ENCODE data around the gene KLHDC9.
A peak's percentile ranks its signal among the peaks of the same experiment; 100 is the strongest.

Gene KLHDC9

GRCh38 chr1:161131523-161132409, 33.6 kb downstream of the KLHDC9 start:
- Histone ChIP-seq H3K79me2 (ENCODE audit: control insufficient read depth, insufficient read depth, low read length) (peaks cover 44% of the 10 kb centered on the region), H3K56ac (ENCODE audit: low read length) (peak overlapping the region; percentile 84), H4K8ac (ENCODE audit: low read depth, low read length) (no peak overlapping the region), H3K4me3 (ENCODE audit: low read length) (peak overlapping the region; percentile 81), H3K27me3 (ENCODE audit: insufficient read depth, low read length, poor library complexity) (no peaks in the 10 kb centered on the region), H2BK120ac (ENCODE audit: low read depth, low read length) (no peak overlapping the region), H3K9ac (ENCODE audit: low read length) (peak overlapping the region; percentile 80), H3K18ac (ENCODE audit: low read length) (peak overlapping the region; percentile 94), H3K4ac (ENCODE audit: low read depth, low read length) (peak overlapping the region; percentile 49), H2AK5ac (ENCODE audit: low read length) (peak overlapping the region; percentile 11), H4K5ac (ENCODE audit: low read length) (no peak overlapping the region), H3K4me2 (ENCODE audit: low read length) (peak overlapping the region; percentile 56), H3K36me3 (ENCODE audit: control insufficient read depth, insufficient read depth, low read length) (peaks cover 4% of the 10 kb centered on the region), H3K79me1 (ENCODE audit: low read length) (peaks cover 19% of the 10 kb centered on the region), H3K27ac (ENCODE audit: low read depth, low read length) (peak overlapping the region; percentile 98), H2BK15ac (replicated peaks; ENCODE audit: low read depth) (no peak overlapping the region), H3K23ac (ENCODE audit: low read length) (no peak overlapping the region), H3K4me1 (ENCODE audit: control insufficient read depth, low read depth, low read length) (peaks cover 11% of the 10 kb centered on the region), H2BK5ac (ENCODE audit: low read length) (peak overlapping the region; percentile 85)
- no CpG with 5 or more reads among the region's 22 CpGs for WGBS (ENCODE audit: extremely low coverage, insufficient coverage, low lambda C conversion rate)
- DNase-seq, result no peak

- no peaks in the 10 kb centered on the region for H3K27me3 ChIP-seq (ENCODE audit: insufficient read depth, low read length, poor library complexity)
- peak within 1 kb of the TSS; percentile 98 for H3K27ac ChIP-seq (ENCODE audit: low read depth, low read length)
- H3K4me1 ChIP-seq (ENCODE audit: control insufficient read depth, low read depth, low read length), result peaks cover 11% of the 10 kb centered on the region
- H3K4ac ChIP-seq (ENCODE audit: low read depth, low read length), result peak within 1 kb of the TSS; percentile 76
- H2AK5ac ChIP-seq (ENCODE audit: low read length), result peak within 1 kb of the TSS; percentile 11
- peak within 1 kb of the TSS; percentile 84 for H3K56ac ChIP-seq (ENCODE audit: low read length)
- peak within 1 kb of the TSS; percentile 88 for H3K4me2 ChIP-seq (ENCODE audit: low read length)
- H3K23ac ChIP-seq (ENCODE audit: low read length), result peak within 1 kb of the TSS; percentile 4
- peak within 1 kb of the TSS; percentile 81 for H3K4me3 ChIP-seq (ENCODE audit: low read length)
- H4K8ac ChIP-seq (ENCODE audit: low read depth, low read length), result peak within 1 kb of the TSS; percentile 14
- peak within 1 kb of the TSS; percentile 91 for H2BK120ac ChIP-seq (ENCODE audit: low read depth, low read length)
- no peak within 1 kb of the TSS for H4K5ac ChIP-seq (ENCODE audit: low read length)
- peaks cover 2% of the 10 kb centered on the region for H3K36me3 ChIP-seq (ENCODE audit: control insufficient read depth, insufficient read depth, low read length)
- H3K9ac ChIP-seq (ENCODE audit: low read length), result peak within 1 kb of the TSS; percentile 80
- H3K18ac ChIP-seq (ENCODE audit: low read length), result peak within 1 kb of the TSS; percentile 94
- peak; percentile 100 for DNase-seq
- peaks cover 42% of the 10 kb centered on the region for H3K79me2 ChIP-seq (ENCODE audit: control insufficient read depth, insufficient read depth, low read length)
- peaks cover 16% of the 10 kb centered on the region for H3K79me1 ChIP-seq (ENCODE audit: low read length)
- H2BK15ac ChIP-seq (replicated peaks; ENCODE audit: low read depth), result no peak within 1 kb of the TSS
- no CpG with 5 or more reads among the region's 68 CpGs for WGBS (ENCODE audit: extremely low coverage, insufficient coverage, low lambda C conversion rate)
- peak within 1 kb of the TSS; percentile 85 for H2BK5ac ChIP-seq (ENCODE audit: low read length)
Measured at GRCh38 chr1:161132410-161133219, 34.5 kb downstream of the KLHDC9 start, which contains the start of gene DEDD. Gene DEDD (minus strand): TSS chr1:161132667. CDS start chr1:161124462, 8,205 bp downstream.

GRCh38 chr1:161133220-161133740, 35.1 kb downstream of the KLHDC9 start:
- Histone ChIP-seq H3K27me3 (ENCODE audit: insufficient read depth, low read length, poor library complexity) (no peaks in the 10 kb centered on the region), H3K9ac (ENCODE audit: low read length) (peak overlapping the region; percentile 80), H3K79me2 (ENCODE audit: control insufficient read depth, insufficient read depth, low read length) (peaks cover 36% of the 10 kb centered on the region), H3K4me3 (ENCODE audit: low read length) (peak overlapping the region; percentile 75), H4K5ac (ENCODE audit: low read length) (no peak overlapping the region), H3K27ac (ENCODE audit: low read depth, low read length) (peak overlapping the region; percentile 98), H3K4me2 (ENCODE audit: low read length) (peak overlapping the region; percentile 88), H3K18ac (ENCODE audit: low read length) (peak overlapping the region; percentile 82), H4K8ac (ENCODE audit: low read depth, low read length) (peak overlapping the region; percentile 14), H2AK5ac (ENCODE audit: low read length) (peak overlapping the region; percentile 16), H2BK120ac (ENCODE audit: low read depth, low read length) (no peak overlapping the region), H3K4ac (ENCODE audit: low read depth, low read length) (peak overlapping the region; percentile 76), H3K4me1 (ENCODE audit: control insufficient read depth, low read depth, low read length) (peaks cover 11% of the 10 kb centered on the region), H3K56ac (ENCODE audit: low read length) (peak overlapping the region; percentile 84), H2BK5ac (ENCODE audit: low read length) (peak overlapping the region; percentile 66), H3K79me1 (ENCODE audit: low read length) (peaks cover 12% of the 10 kb centered on the region), H3K23ac (ENCODE audit: low read length) (peak overlapping the region; percentile 4), H3K36me3 (ENCODE audit: control insufficient read depth, insufficient read depth, low read length) (peaks cover 1% of the 10 kb centered on the region), H2BK15ac (replicated peaks; ENCODE audit: low read depth) (no peak overlapping the region)
- no peak for DNase-seq
- WGBS (ENCODE audit: extremely low coverage, insufficient coverage, low lambda C conversion rate), result no CpG with 5 or more reads among the region's 11 CpGs

- WGBS (ENCODE audit: extremely low coverage, insufficient coverage, low lambda C conversion rate), result no CpG with 5 or more reads among the region's 3 CpGs
Measured at GRCh38 chr1:161137881-161138280, 39.7 kb downstream of the KLHDC9 start.

GRCh38 chr1:161138431-161138830, 40.3 kb downstream of the KLHDC9 start:
- no peak overlapping the region for H2BK120ac ChIP-seq (ENCODE audit: low read depth, low read length)
- H3K4me1 ChIP-seq (ENCODE audit: control insufficient read depth, low read depth, low read length), result no peaks in the 10 kb centered on the region
- H3K27ac ChIP-seq (ENCODE audit: low read depth, low read length), result no peak overlapping the region
- no peak overlapping the region for H3K4me3 ChIP-seq (ENCODE audit: low read length)
- no peak overlapping the region for H2BK15ac ChIP-seq (replicated peaks; ENCODE audit: low read depth)
- no peak overlapping the region for H3K18ac ChIP-seq (ENCODE audit: low read length)
- H3K79me2 ChIP-seq (ENCODE audit: control insufficient read depth, insufficient read depth, low read length), result peaks cover 6% of the 10 kb centered on the region
- no peak overlapping the region for H4K8ac ChIP-seq (ENCODE audit: low read depth, low read length)
- H2BK5ac ChIP-seq (ENCODE audit: low read length), result no peak overlapping the region
- H3K56ac ChIP-seq (ENCODE audit: low read length), result no peak overlapping the region
- WGBS (ENCODE audit: extremely low coverage, insufficient coverage, low lambda C conversion rate), result no CpG with 5 or more reads among the region's 1 CpG
- no peak overlapping the region for H4K5ac ChIP-seq (ENCODE audit: low read length)
- no peak for DNase-seq
- H3K27me3 ChIP-seq (ENCODE audit: insufficient read depth, low read length, poor library complexity), result no peaks in the 10 kb centered on the region
- H3K9ac ChIP-seq (ENCODE audit: low read length), result no peak overlapping the region
- no peak overlapping the region for H3K23ac ChIP-seq (ENCODE audit: low read length)
- no peak overlapping the region for H3K4me2 ChIP-seq (ENCODE audit: low read length)
- H3K79me1 ChIP-seq (ENCODE audit: low read length), result peaks cover 2% of the 10 kb centered on the region
- no peak overlapping the region for H2AK5ac ChIP-seq (ENCODE audit: low read length)
- H3K36me3 ChIP-seq (ENCODE audit: control insufficient read depth, insufficient read depth, low read length), result no peaks in the 10 kb centered on the region
- no peak overlapping the region for H3K4ac ChIP-seq (ENCODE audit: low read depth, low read length)

More at GRCh38 chr1:161137881-161138280, 39.7 kb downstream of the KLHDC9 start:
- no peaks in the 10 kb centered on the region for H3K27me3 ChIP-seq (ENCODE audit: insufficient read depth, low read length, poor library complexity)
- H3K56ac ChIP-seq (ENCODE audit: low read length), result no peak overlapping the region
- H3K23ac ChIP-seq (ENCODE audit: low read length), result no peak overlapping the region
- no peak overlapping the region for H3K27ac ChIP-seq (ENCODE audit: low read depth, low read length)
- H3K9ac ChIP-seq (ENCODE audit: low read length), result no peak overlapping the region
- no peak overlapping the region for H2BK15ac ChIP-seq (replicated peaks; ENCODE audit: low read depth)
- peaks cover 2% of the 10 kb centered on the region for H3K79me1 ChIP-seq (ENCODE audit: low read length)
- H2BK5ac ChIP-seq (ENCODE audit: low read length), result no peak overlapping the region
- no peak overlapping the region for H3K4me2 ChIP-seq (ENCODE audit: low read length)
- no peak overlapping the region for H4K8ac ChIP-seq (ENCODE audit: low read depth, low read length)
- no peak overlapping the region for H3K18ac ChIP-seq (ENCODE audit: low read length)
- DNase-seq, result peak; percentile 30
- no peaks in the 10 kb centered on the region for H3K4me1 ChIP-seq (ENCODE audit: control insufficient read depth, low read depth, low read length)
- no peaks in the 10 kb centered on the region for H3K36me3 ChIP-seq (ENCODE audit: control insufficient read depth, insufficient read depth, low read length)
- no peak overlapping the region for H2BK120ac ChIP-seq (ENCODE audit: low read depth, low read length)
- no peak overlapping the region for H3K4me3 ChIP-seq (ENCODE audit: low read length)
- no peak overlapping the region for H3K4ac ChIP-seq (ENCODE audit: low read depth, low read length)
- peaks cover 6% of the 10 kb centered on the region for H3K79me2 ChIP-seq (ENCODE audit: control insufficient read depth, insufficient read depth, low read length)
- H2AK5ac ChIP-seq (ENCODE audit: low read length), result no peak overlapping the region
- no peak overlapping the region for H4K5ac ChIP-seq (ENCODE audit: low read length)
